Measurements from ENCODE around the gene MEGF11.

The MEGF11 gene

GRCh38 chr15:65942436-65942835 lies 311.1 kb downstream of the MEGF11 start:
- POLR2A ChIA-PET: no interaction called here
- no peak overlapping the region for H3K4me3 ChIP-seq (ENCODE audit: low read depth, low read length)
- CTCF ChIA-PET: interaction anchor here (0.6 kb wide), 1 partner anchor 69 kb away, joined by 4 read pairs; no protein-coding TSS in a partner anchor
- no peaks in the 10 kb centered on the region for H3K9me3 ChIP-seq (ENCODE audit: control insufficient read depth, insufficient read depth, low read depth, low read length)
- H3K4me1 ChIP-seq (ENCODE audit: control insufficient read depth, insufficient read depth, low read length): no peaks in the 10 kb centered on the region
- no peaks in the 10 kb centered on the region for H3K36me3 ChIP-seq (ENCODE audit: control insufficient read depth in 2 of 2, insufficient read depth in 1 of 2, low read length in 2 of 2)
- no peak overlapping the region for H3K27ac ChIP-seq (ENCODE audit: extremely low read depth, low read depth, low read length)
- TF ChIP-seq ZNF2 (tag by site-specific recombination; IDR thresholded peaks at IDR 0.05): no peak
- peak; percentile 60; the same call in 1 of the 2 replicates for TF ChIP-seq ZNF513 (tag by site-specific recombination; IDR thresholded peaks at IDR 0.05)

- POLR2A ChIA-PET: no interaction called here
- CTCF ChIA-PET: no interaction called here
- no peak overlapping the region for H3K4me3 ChIP-seq (ENCODE audit: low read depth, low read length)
- no peaks in the 10 kb centered on the region for H3K9me3 ChIP-seq (ENCODE audit: control insufficient read depth, insufficient read depth, low read depth, low read length)
- no peaks in the 10 kb centered on the region for H3K4me1 ChIP-seq (ENCODE audit: control insufficient read depth, insufficient read depth, low read length)
- H3K36me3 ChIP-seq (ENCODE audit: control insufficient read depth in 2 of 2, insufficient read depth in 1 of 2, low read length in 2 of 2): no peaks in the 10 kb centered on the region
- TF ChIP-seq ZFP3 (tag by site-specific recombination; IDR thresholded peaks at IDR 0.05; ENCODE audit: low read depth) (no peak), PRDM1 (tag by site-specific recombination; IDR thresholded peaks at IDR 0.05) (0 out of 2 replicates have a peak, but pooled peaks have one; percentile 17)
- no peak overlapping the region for H3K27ac ChIP-seq (ENCODE audit: extremely low read depth, low read depth, low read length)
Observed at GRCh38 chr15:65940618-65940909, 313.0 kb downstream of the MEGF11 start.

- Histone ChIP-seq H3K27ac (ENCODE audit: extremely low read depth, low read depth, low read length) (no peak overlapping the region), H3K4me1 (ENCODE audit: control insufficient read depth, insufficient read depth, low read length) (no peaks in the 10 kb centered on the region), H3K36me3 (ENCODE audit: control insufficient read depth in 2 of 2, insufficient read depth in 1 of 2, low read length in 2 of 2) (no peaks in the 10 kb centered on the region), H3K4me3 (ENCODE audit: low read depth, low read length) (no peak overlapping the region), H3K9me3 (ENCODE audit: control insufficient read depth, insufficient read depth, low read depth, low read length) (no peaks in the 10 kb centered on the region)
- TF ChIP-seq KLF8 (tag by site-specific recombination; IDR thresholded peaks at IDR 0.05) (no peak), KLF17 (tag by site-specific recombination; IDR thresholded peaks at IDR 0.05) (peak; percentile 68), PRDM1 (tag by site-specific recombination; IDR thresholded peaks at IDR 0.05) (no peak)
- ChIA-PET CTCF (interaction anchor here (0.7 kb wide), 1 partner anchor 23 kb away, joined by 3 read pairs; no protein-coding TSS in a partner anchor), POLR2A (no interaction called here)
Observed at GRCh38 chr15:65939901-65940617, 313.5 kb downstream of the MEGF11 start.

GRCh38 chr15:65938604-65939003 lies 314.9 kb downstream of the MEGF11 start:
- POLR2A ChIA-PET: no interaction called here
- Histone ChIP-seq H3K36me3 (ENCODE audit: control insufficient read depth in 2 of 2, insufficient read depth in 1 of 2, low read length in 2 of 2) (no peaks in the 10 kb centered on the region), H3K4me1 (ENCODE audit: control insufficient read depth, insufficient read depth, low read length) (no peaks in the 10 kb centered on the region), H3K9me3 (ENCODE audit: control insufficient read depth, insufficient read depth, low read depth, low read length) (no peaks in the 10 kb centered on the region), H3K27ac (ENCODE audit: extremely low read depth, low read depth, low read length) (no peak overlapping the region), H3K4me3 (ENCODE audit: low read depth, low read length) (no peak overlapping the region)
- CTCF ChIA-PET: interaction anchor here (1.2 kb wide), 1 partner anchor 300 kb away, joined by 3 read pairs; no protein-coding TSS in a partner anchor
- TF ChIP-seq ZNF394 (tag by site-specific recombination; IDR thresholded peaks at IDR 0.05; ENCODE audit: borderline replicate concordance) (no peak), ZSCAN18 (tag by site-specific recombination; IDR thresholded peaks at IDR 0.05) (no peak), ZNF510 (tag by site-specific recombination; IDR thresholded peaks at IDR 0.05; ENCODE audit: insufficient replicate concordance) (no peak), RBAK (tag by site-specific recombination; IDR thresholded peaks at IDR 0.05) (no peak), ZNF280C (tag by site-specific recombination; IDR thresholded peaks at IDR 0.05) (no peak), ZNF169 (tag by site-specific recombination; IDR thresholded peaks at IDR 0.05) (no peak), ZNF558 (tag by site-specific recombination; IDR thresholded peaks at IDR 0.05) (no peak), ZNF654 (tag by site-specific recombination; IDR thresholded peaks at IDR 0.05; ENCODE audit: low read depth) (no peak), ZNF76 (tag by site-specific recombination; IDR thresholded peaks at IDR 0.05; ENCODE audit: borderline replicate concordance, low read depth) (no peak)
